Lung (tissue), 12 donors: Measurements from ENCODE around the gene KLHL29. TPM values are rescaled to one million over a fixed set of nuclear protein-coding genes. Genes with fewer than 3 reads are reported as not detected.

ENCODE experiments used
- ATAC-seq: fragments of 200-7000 bp; cut with Tn5 transposase; one replicate; pipeline ENCODE4 v1.9.1; 2020; ENCODE audit warnings: moderate number of reproducible peaks; ENCODE audit not compliant: insufficient read depth, low FRiP score
- DNase-seq, 3 donors: peaks; one replicate each; pipeline ENCODE4 v3.0.0-alpha.2; 2013 to 2017
- H3K27ac ChIP-seq, 2 donors: one replicate each; pipeline ENCODE4 v1.5.1; 2013; ENCODE audit warnings: mild to moderate bottlenecking in 2 of 2, moderate library complexity in 2 of 2, control low read depth in 1 of 2, inconsistent platforms in 1 of 2, low read depth in 1 of 2, low read length in 1 of 2
- H3K27me3 ChIP-seq, 3 donors: one replicate each; pipeline ENCODE4 v1.5.1; 2013; ENCODE audit warnings: low read length in 2 of 3; ENCODE audit not compliant: control insufficient read depth in 3 of 3, insufficient read depth in 3 of 3
- H3K36me3 ChIP-seq, 4 donors: one replicate each; pipeline ENCODE4 v1.5.1; 2013; ENCODE audit warnings: low read length in 4 of 4, mild to moderate bottlenecking in 1 of 4, moderate library complexity in 1 of 4; ENCODE audit not compliant: control insufficient read depth in 4 of 4, insufficient read depth in 4 of 4
- H3K4me1 ChIP-seq, 5 donors: one replicate each; pipeline ENCODE4 v1.5.1; 2013; ENCODE audit warnings: low read length in 5 of 5, mild to moderate bottlenecking in 2 of 5, moderate library complexity in 1 of 5; ENCODE audit not compliant: control insufficient read depth in 5 of 5, insufficient read depth in 5 of 5
- H3K4me3 ChIP-seq: one replicate; pipeline ENCODE4 v1.5.1; 2013; ENCODE audit warnings: mild to moderate bottlenecking, control low read depth, moderate library complexity
- H3K9ac ChIP-seq, 2 donors: one replicate each; pipeline ENCODE4 v1.5.1; 2013; ENCODE audit warnings: low read length in 2 of 2, control low read depth in 1 of 2; ENCODE audit not compliant: insufficient read depth in 1 of 2
- H3K9me3 ChIP-seq, 4 donors: one replicate each; pipeline ENCODE4 v1.5.1; 2013; ENCODE audit warnings: low read length in 3 of 4, mild to moderate bottlenecking in 1 of 4, moderate library complexity in 1 of 4; ENCODE audit not compliant: control insufficient read depth in 4 of 4, insufficient read depth in 3 of 4
- CTCF ChIP-seq: IDR thresholded peaks from 2 replicates; pipeline ENCODE4 v1.5.1; 2012; ENCODE audit warnings: mild to moderate bottlenecking; ENCODE audit errors: control extremely low read depth, extremely low read depth
- WGBS, 2 donors: extraction: QIAGEN DNeasy Blood & Tissue Kit; methylation state at CpG; one replicate each; pipeline ENCODE4 v1.1.7; 2013; 5-methylcytosine and 5-hydroxymethylcytosine counted together
- polyA plus RNA-seq, 2 donors: library from polyadenylated mRNA; stranded (reverse); fragments of 200-250 nt; gene quantifications; one replicate each; pipeline ENCODE4 v1.2.1, GENCODE V29; 2013
- total RNA-seq, 2 donors: library from RNA; depleted of rRNA in 1 of 2; stranded (reverse); fragments of >200 nt in 1 of 2; gene quantifications; one replicate each; pipeline ENCODE4 v1.2.1, GENCODE V29; 2014 to 2021
- donor health status: control.
- donor health status: control.
- donor health status: Bipolar disorder and iron deficiency.
- donor health status: healthy.
- donor health status: DM: yes; HTN: yes; CAD: no.

Gene KLHL29
- total and polyA plus RNA-seq, 4 donors = 2.7 to 16.2 (median 3.5) TPM

- Histone ChIP-seq H3K27me3 (no peaks in the 10 kb centered on the region), H3K4me1 (peaks cover 0 to 6% (median 0%) of the 10 kb centered on the region in 5 donors)
- 64 to 68% methylated on average over 3 of the region's 3 CpGs for WGBS, 2 donors
Observed at GRCh38 chr2:23361152-23361551, 23.8 kb upstream of the KLHL29 start.

GRCh38 chr2:23363268-23363667 is 21.7 kb upstream of the KLHL29 start:
- H3K27ac ChIP-seq = no peak overlapping the region
- H3K4me3 ChIP-seq = no peak overlapping the region
- H3K4me1 ChIP-seq = peaks cover 0 to 6% (median 0%) of the 10 kb centered on the region in 5 donors
- ATAC-seq = no peak
- no peak for DNase-seq
- no peaks in the 10 kb centered on the region for H3K27me3 ChIP-seq
- H3K9me3 ChIP-seq = no peaks in the 10 kb centered on the region
- WGBS, 2 donors = 80 to 100% methylated on average over 1 of the region's 1 CpG
- no peaks in the 10 kb centered on the region for H3K36me3 ChIP-seq
- no peak for TF ChIP-seq CTCF
- H3K9ac ChIP-seq = no peak overlapping the region

More at GRCh38 chr2:23361152-23361551, 23.8 kb upstream of the KLHL29 start:
- Histone ChIP-seq H3K27ac (no peak overlapping the region), H3K9me3 (no peaks in the 10 kb centered on the region), H3K4me3 (no peak overlapping the region), H3K9ac (no peak overlapping the region), H3K36me3 (no peaks in the 10 kb centered on the region)
- ATAC-seq (no peak), DNase-seq (peak in 2 of 3 donors; percentile 52 to 53)
- TF ChIP-seq CTCF = no peak

GRCh38 chr2:23363831-23364230 is 21.1 kb upstream of the KLHL29 start:
- Histone ChIP-seq H3K36me3 (no peaks in the 10 kb centered on the region), H3K4me3 (no peak overlapping the region), H3K4me1 (peaks cover 0 to 6% (median 0%) of the 10 kb centered on the region in 5 donors), H3K9ac (no peak overlapping the region), H3K9me3 (no peaks in the 10 kb centered on the region), H3K27me3 (no peaks in the 10 kb centered on the region), H3K27ac (no peak overlapping the region)
- TF ChIP-seq CTCF = no peak
- no peak for ATAC-seq
- no peak for DNase-seq
- WGBS, 2 donors = 37 to 43% methylated on average over 1 of the region's 1 CpG

GRCh38 chr2:23366720-23367119 is 18.3 kb upstream of the KLHL29 start:
- H3K4me1 ChIP-seq = no peaks in the 10 kb centered on the region
- no peak overlapping the region for H3K27ac ChIP-seq
- WGBS, 2 donors = 59 to 64% methylated on average over 9 of the region's 9 CpGs
- H3K27me3 ChIP-seq = no peaks in the 10 kb centered on the region
- no peak overlapping the region for H3K9ac ChIP-seq
- ATAC-seq = no peak
- H3K4me3 ChIP-seq = no peak overlapping the region
- H3K36me3 ChIP-seq = no peaks in the 10 kb centered on the region
- DNase-seq = no peak
- no peak for TF ChIP-seq CTCF
- no peaks in the 10 kb centered on the region for H3K9me3 ChIP-seq
